Mammary epithelial cell (primary cell): ENCODE results near the gene NUAK2.

Experiments
- CTCF ChIP-seq, 2 donors: IDR thresholded peaks in 1 of 2; conservative IDR thresholded peaks in 1 of 2; 2 replicates each; pipeline ENCODE4 v1.5.1; 2011 to 2012; ENCODE audit warnings: inconsistent platforms in 2 of 2, low read length in 2 of 2, mild to moderate bottlenecking in 2 of 2, control low read depth in 1 of 2, low read depth in 1 of 2; ENCODE audit not compliant: insufficient read depth in 1 of 2; ENCODE audit errors: extremely low read depth in 1 of 2
- EZH2 ChIP-seq: IDR thresholded peaks from 2 replicates; pipeline ENCODE4 v1.6.1; 2012; ENCODE audit warnings: low read length, inconsistent platforms, borderline replicate concordance

- no peak for TF ChIP-seq CTCF (conservative IDR thresholded peaks at IDR 0.05 in 1 of 2, IDR thresholded peaks at IDR 0.05 in 1 of 2; ENCODE audit: extremely low read depth in 1 of 2, insufficient read depth in 1 of 2, low read depth in 1 of 2, low read length in 2 of 2)
- TF ChIP-seq EZH2, result no peak
Measured at GRCh38 chr1:205286335-205286950, 35.1 kb downstream of the NUAK2 start.
